Right cardiac atrium (tissue), 5 donors: ENCODE results near the gene TUBA4A. TPM values are rescaled to one million over a fixed set of nuclear protein-coding genes. Genes with fewer than 3 reads are reported as not detected.

Experiments
- ATAC-seq, 2 donors: fragments of 200-7000 bp; cut with Tn5 transposase; one replicate each; pipeline versions ENCODE4 v1.8.0 to v1.9.1; 2020; ENCODE audit warnings: moderate library complexity in 2 of 2, mild to moderate bottlenecking in 1 of 2
- DNase-seq, 3 donors: peaks; one replicate each; pipeline ENCODE4 v3.0.0-alpha.2; 2020
- H3K27ac ChIP-seq: one replicate; pipeline ENCODE4 v1.5.1; 2013; ENCODE audit warnings: mild to moderate bottlenecking, low read length, control low read depth, moderate library complexity
- H3K27me3 ChIP-seq: one replicate; pipeline ENCODE4 v1.6.1; 2013; ENCODE audit not compliant: control insufficient read depth, insufficient read depth
- H3K4me1 ChIP-seq: one replicate; pipeline ENCODE4 v1.6.1; 2013; ENCODE audit warnings: low read length; ENCODE audit not compliant: control insufficient read depth, insufficient read depth
- H3K4me3 ChIP-seq: one replicate; pipeline ENCODE4 v1.5.1; 2013; ENCODE audit warnings: low read length, control low read depth
- H3K9me3 ChIP-seq: one replicate; pipeline ENCODE4 v1.6.1; 2013; ENCODE audit warnings: low read length; ENCODE audit not compliant: control insufficient read depth
- WGBS: extraction: QIAGEN DNeasy Blood & Tissue Kit; methylation state at CpG from one replicate; pipeline ENCODE4 v1.1.7; 2013; 5-methylcytosine and 5-hydroxymethylcytosine counted together
- intact Hi-C, 4 donors: fragments of 100-400 bp; cut with DNase I; formaldehyde crosslinking; loops; one replicate each; pipeline versions ENCODE4 v1.11.0 to v1.14.0; 2022 to 2023
- polyA plus RNA-seq: library from polyadenylated mRNA; stranded (reverse); fragments of 200-250 nt; gene quantifications from one replicate; pipeline ENCODE4 v1.2.3, GENCODE V29; 2013
- total RNA-seq, 4 donors: library from RNA; stranded (reverse); fragmentation: NEBNext Ultra II Directional; extraction: Animal tissue kit (Norgen Biotek cat#: 25700); gene quantifications; one replicate each; pipeline ENCODE4 v1.2.1, GENCODE V29; 2021
- donor health status: healthy with polysubstance abuse.
- donor health status: DM: no; HTN: yes; CAD: no.
- donor health status: DM: no; HTN: no; CAD: no.
- donor health status: DM: no; HTN: yes; CAD: no; lungs with severe emphysema.
- donor health status: DM: yes; HTN: yes; CAD: no.

TUBA4A gene
- total and polyA plus RNA-seq, 5 donors = 27.6 to 131 (median 68.5) TPM

- WGBS = 88% methylated on average over 22 of the region's 22 CpGs
- DNase-seq (peak in 1 of 3 donors; percentile 54), ATAC-seq (no peak)
- peaks cover 15% of the 10 kb centered on the region for H3K4me1 ChIP-seq
- H3K9me3 ChIP-seq = no peaks in the 10 kb centered on the region
- intact Hi-C loops = no loop called here
- no peaks in the 10 kb centered on the region for H3K27me3 ChIP-seq
- peak overlapping the region; percentile 84 for H3K27ac ChIP-seq
- H3K4me3 ChIP-seq = no peak overlapping the region
These were observed 3.5 kb downstream of the TUBA4A start for GRCh38 chr2:219250049-219250781.

- H3K9me3 ChIP-seq = no peaks in the 10 kb centered on the region
- H3K27me3 ChIP-seq = no peaks in the 10 kb centered on the region
- H3K27ac ChIP-seq = peak overlapping the region; percentile 84
- WGBS = 31% methylated on average over 7 of the region's 7 CpGs
- DNase-seq (peak; percentile 62 to 84 (median 82)), ATAC-seq (peak in 1 of 2 donors; percentile 35)
- H3K4me3 ChIP-seq = no peak overlapping the region
- H3K4me1 ChIP-seq = peaks cover 15% of the 10 kb centered on the region
- intact Hi-C loops = loop anchor here in 1 of 4 donors (10.0 kb wide), 1 partner anchor 45 kb away; no protein-coding TSS in a partner anchor
These were observed 4.3 kb downstream of the TUBA4A start for GRCh38 chr2:219249203-219249980.

- peaks cover 15% of the 10 kb centered on the region for H3K4me1 ChIP-seq
- H3K4me3 ChIP-seq = no peak overlapping the region
- WGBS = 77% methylated on average over 2 of the region's 2 CpGs
These were observed 4.9 kb downstream of the TUBA4A start for GRCh38 chr2:219248845-219249202.

GRCh38 chr2:219247678-219248642, 5.8 kb downstream of the TUBA4A start:
- DNase-seq (peak in 1 of 3 donors; percentile 38), ATAC-seq (no peak)
- Histone ChIP-seq H3K4me1 (peaks cover 15% of the 10 kb centered on the region), H3K4me3 (no peak overlapping the region), H3K27ac (no peak overlapping the region), H3K9me3 (no peaks in the 10 kb centered on the region), H3K27me3 (no peaks in the 10 kb centered on the region)
- 84% methylated on average over 17 of the region's 17 CpGs for WGBS
- intact Hi-C loops = loop anchor here in 1 of 4 donors (10.0 kb wide), 1 partner anchor 47 kb away; no protein-coding TSS in a partner anchor

More at GRCh38 chr2:219248845-219249202, 4.9 kb downstream of the TUBA4A start:
- Histone ChIP-seq H3K9me3 (no peaks in the 10 kb centered on the region), H3K27me3 (no peaks in the 10 kb centered on the region), H3K27ac (peak overlapping the region; percentile 84)
- peak in 1 of 3 donors; percentile 23 for DNase-seq
- intact Hi-C loops = loop anchor here in 1 of 4 donors (10.0 kb wide), 1 partner anchor 46 kb away; no protein-coding TSS in a partner anchor
- no peak for ATAC-seq

DNA sequence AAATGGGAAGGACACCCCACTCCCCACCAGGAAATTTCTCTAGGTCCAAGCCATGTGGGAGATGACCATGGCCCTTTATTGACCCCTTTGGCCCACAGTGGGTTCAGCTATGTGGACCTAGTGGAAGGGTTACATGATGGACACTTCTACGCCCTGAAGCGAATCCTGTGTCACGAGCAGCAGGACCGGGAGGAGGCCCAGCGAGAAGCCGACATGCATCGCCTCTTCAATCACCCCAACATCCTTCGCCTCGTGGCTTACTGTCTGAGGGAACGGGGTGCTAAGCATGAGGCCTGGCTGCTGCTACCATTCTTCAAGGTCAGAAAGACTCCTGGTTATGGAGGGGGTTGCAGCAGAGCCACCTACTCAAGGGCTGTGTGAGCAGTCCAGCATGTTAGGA, 7.2 kb downstream of the TUBA4A start:
- H3K27me3 ChIP-seq = no peaks in the 10 kb centered on the region
- ATAC-seq (no peak), DNase-seq (peak in 1 of 3 donors; percentile 33)
- peaks cover 15% of the 10 kb centered on the region for H3K4me1 ChIP-seq
- H3K9me3 ChIP-seq = no peaks in the 10 kb centered on the region
- WGBS = 93% methylated on average over 10 of the region's 10 CpGs
- H3K4me3 ChIP-seq = no peak overlapping the region
- intact Hi-C loops = loop anchor here in 1 of 4 donors (10.0 kb wide), 1 partner anchor 48 kb away; no protein-coding TSS in a partner anchor
- no peak overlapping the region for H3K27ac ChIP-seq

GRCh38 chr2:219245899-219246230, 7.9 kb downstream of the TUBA4A start:
- DNase-seq = no peak
- intact Hi-C loops = loop anchor here in 1 of 4 donors (10.0 kb wide), 1 partner anchor 49 kb away; no protein-coding TSS in a partner anchor
- Histone ChIP-seq H3K4me3 (peak overlapping the region; percentile 48), H3K4me1 (peaks cover 15% of the 10 kb centered on the region), H3K27me3 (no peaks in the 10 kb centered on the region), H3K27ac (peak overlapping the region; percentile 74), H3K9me3 (no peaks in the 10 kb centered on the region)
- 16% methylated on average over 10 of the region's 10 CpGs for WGBS
- ATAC-seq = no peak

DNA sequence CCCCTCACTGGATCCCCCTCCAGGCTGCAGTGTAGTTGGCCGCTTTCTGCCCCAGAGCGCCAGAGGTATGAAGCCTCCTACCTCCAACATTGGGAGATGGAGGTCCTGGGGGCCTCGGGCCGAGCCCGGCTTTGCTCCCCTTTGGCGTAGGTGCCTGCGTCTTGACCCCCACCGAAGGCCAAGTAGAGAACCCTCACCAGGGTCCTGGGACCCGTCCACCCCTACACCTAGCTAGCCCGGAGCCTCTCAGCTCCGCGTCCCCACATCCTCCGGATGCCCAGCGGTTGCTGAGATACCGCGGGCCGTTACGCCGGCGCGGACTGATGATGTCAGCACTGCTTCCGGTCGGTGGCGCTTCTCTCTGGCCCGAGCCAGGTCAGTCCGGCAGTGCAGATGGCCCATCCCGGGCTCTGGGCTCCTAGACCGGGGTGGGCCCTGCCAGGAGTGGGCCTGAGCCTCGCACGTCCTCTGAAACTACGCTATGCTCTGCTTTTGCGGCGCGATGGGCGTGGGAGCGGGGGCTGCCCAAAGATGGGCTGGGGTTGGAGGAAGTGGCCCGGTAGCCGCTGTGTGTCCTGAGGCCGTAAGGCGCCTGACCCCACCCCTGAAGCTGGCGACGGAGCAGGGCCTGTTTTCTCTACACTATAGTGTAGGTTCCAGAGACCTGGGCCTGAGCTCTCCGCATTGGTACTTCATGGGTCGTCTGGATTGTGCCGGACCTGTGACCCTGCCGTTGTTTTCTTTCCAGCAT, 8.4 kb downstream of the TUBA4A start, which contains the start of the genes GLB1L and STK16:
GLB1L (minus strand) TSS at position 297 of the 751 bp plus-strand sequence. CDS start 1,871 bp downstream, outside the sequence.
STK16 (plus strand) TSS at position 332 of the 751 bp plus-strand sequence. CDS start 521 bp downstream, outside the sequence.
- Histone ChIP-seq H3K4me1 (peaks cover 14% of the 10 kb centered on the region), H3K27me3 (no peaks in the 10 kb centered on the region), H3K4me3 (peak within 1 kb of the TSS; percentile 48), H3K9me3 (no peaks in the 10 kb centered on the region), H3K27ac (peak within 1 kb of the TSS; percentile 74)
- ATAC-seq (peak; percentile 93 to 96), DNase-seq (peak; percentile 96 to 98 (median 98))
- under 1% methylated on average over 46 of the region's 46 CpGs for WGBS
- intact Hi-C loops = loop anchor here in 1 of 4 donors (10.0 kb wide), 1 partner anchor 49 kb away; no protein-coding TSS in a partner anchor

- Histone ChIP-seq H3K27me3 (no peaks in the 10 kb centered on the region), H3K4me3 (peak overlapping the region; percentile 48), H3K4me1 (peaks cover 11% of the 10 kb centered on the region), H3K9me3 (no peaks in the 10 kb centered on the region), H3K27ac (peak overlapping the region; percentile 68)
- ATAC-seq = no peak
- intact Hi-C loops = loop anchor here in 1 of 4 donors (10.0 kb wide), 1 partner anchor 50 kb away; no protein-coding TSS in a partner anchor
- DNase-seq = no peak
- WGBS = 42% methylated on average over 6 of the region's 6 CpGs
These were observed 8.9 kb downstream of the TUBA4A start for GRCh38 chr2:219244789-219245147.

GRCh38 chr2:219243291-219243761, 10.4 kb downstream of the TUBA4A start:
- peaks cover 3% of the 10 kb centered on the region for H3K4me1 ChIP-seq
- ATAC-seq = no peak
- H3K27me3 ChIP-seq = no peaks in the 10 kb centered on the region
- H3K4me3 ChIP-seq = no peak overlapping the region
- intact Hi-C loops = loop anchor here in 1 of 4 donors (10.0 kb wide), 1 partner anchor 51 kb away; no protein-coding TSS in a partner anchor
- no peak overlapping the region for H3K27ac ChIP-seq
- H3K9me3 ChIP-seq = no peaks in the 10 kb centered on the region
- WGBS = 35% methylated on average over 28 of the region's 28 CpGs
- DNase-seq = peak in 2 of 3 donors; percentile 71 to 77
